Mesendoderm (in vitro differentiated cells): ENCODE measurements around the gene CMC1.

Experiments
- DNase-seq: peaks from one replicate; pipeline ENCODE4 v3.0.0; 2013
- H2AK5ac ChIP-seq: 2 replicates; pipeline ENCODE4 v1.6.1; 2013; ENCODE audit warnings: low read length, inconsistent platforms
- H2BK120ac ChIP-seq: 2 replicates; pipeline ENCODE4 v1.6.1; 2013; ENCODE audit warnings: low read depth, mild to moderate bottlenecking, low read length, moderate library complexity, mixed read lengths
- H2BK15ac ChIP-seq: replicated peaks from 2 replicates; pipeline ENCODE4 v1.6.1; 2013; ENCODE audit warnings: low read depth, mild to moderate bottlenecking, moderate library complexity
- H2BK5ac ChIP-seq: 2 replicates; pipeline ENCODE4 v1.6.1; 2013; ENCODE audit warnings: low read length, inconsistent platforms
- H3K18ac ChIP-seq: 2 replicates; pipeline ENCODE4 v1.6.1; 2013; ENCODE audit warnings: mild to moderate bottlenecking, low read length, mixed read lengths
- H3K23ac ChIP-seq: one replicate; pipeline ENCODE4 v1.6.1; 2013; ENCODE audit warnings: low read length
- H3K27ac ChIP-seq: 2 replicates; pipeline ENCODE4 v1.5.1; 2013; ENCODE audit warnings: low read depth, mild to moderate bottlenecking, inconsistent platforms, low read length, moderate library complexity
- H3K27me3 ChIP-seq: 2 replicates; pipeline ENCODE4 v1.6.1; 2013; ENCODE audit warnings: low read length, control low read depth, mild to moderate bottlenecking, inconsistent platforms; ENCODE audit not compliant: insufficient read depth, poor library complexity
- H3K36me3 ChIP-seq: 2 replicates; pipeline ENCODE4 v1.6.1; 2013; ENCODE audit warnings: low read length, inconsistent platforms; ENCODE audit not compliant: control insufficient read depth, insufficient read depth
- H3K4ac ChIP-seq: one replicate; pipeline ENCODE4 v1.6.1; 2013; ENCODE audit warnings: low read depth, mild to moderate bottlenecking, low read length, moderate library complexity
- H3K4me1 ChIP-seq: 2 replicates; pipeline ENCODE4 v1.6.1; 2013; ENCODE audit warnings: low read depth, low read length, inconsistent platforms; ENCODE audit not compliant: control insufficient read depth
- H3K4me2 ChIP-seq: 2 replicates; pipeline ENCODE4 v1.6.1; 2013; ENCODE audit warnings: low read length
- H3K4me3 ChIP-seq: 2 replicates; pipeline ENCODE4 v1.5.1; 2013; ENCODE audit warnings: mild to moderate bottlenecking, low read length
- H3K56ac ChIP-seq: one replicate; pipeline ENCODE4 v1.6.1; 2013; ENCODE audit warnings: low read length
- H3K79me1 ChIP-seq: 2 replicates; pipeline ENCODE4 v1.6.1; 2013; ENCODE audit warnings: low read length, inconsistent platforms
- H3K79me2 ChIP-seq: 2 replicates; pipeline ENCODE4 v1.6.1; 2013; ENCODE audit warnings: mild to moderate bottlenecking, low read length; ENCODE audit not compliant: control insufficient read depth, insufficient read depth
- H3K9ac ChIP-seq: 2 replicates; pipeline ENCODE4 v1.6.1; 2013; ENCODE audit warnings: low read length, inconsistent platforms
- H4K5ac ChIP-seq: one replicate; pipeline ENCODE4 v1.6.1; 2013; ENCODE audit warnings: low read length
- H4K8ac ChIP-seq: one replicate; pipeline ENCODE4 v1.6.1; 2013; ENCODE audit warnings: low read depth, mild to moderate bottlenecking, control low read depth, low read length, moderate library complexity
- WGBS: extraction: QIAGEN DNeasy Blood & Tissue Kit; methylation state at CpG from one replicate; pipeline ENCODE4 v1.1.7; 2013; ENCODE audit warnings: low lambda C conversion rate, missing lambda C conversion rate; ENCODE audit not compliant: insufficient coverage; ENCODE audit errors: extremely low coverage; 5-methylcytosine and 5-hydroxymethylcytosine counted together

The CMC1 gene

DNA sequence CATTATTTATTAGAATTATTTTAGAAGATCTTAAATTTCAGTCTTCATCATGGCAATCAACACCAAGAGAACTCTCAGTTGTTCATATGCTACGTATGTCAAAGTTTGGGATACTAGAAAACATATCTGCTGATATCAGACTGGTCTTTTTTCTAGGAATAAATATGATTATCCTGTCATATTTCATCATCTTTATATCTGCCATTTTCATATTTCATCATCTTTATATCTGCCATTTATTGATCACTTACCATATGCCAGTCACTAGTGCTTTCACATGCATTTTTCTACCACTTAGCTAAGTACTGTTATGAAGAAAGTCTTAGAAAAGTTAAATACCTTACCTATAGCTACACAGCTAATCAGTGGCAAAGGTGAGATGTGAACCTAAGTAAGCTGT is 104.3 kb downstream of the CMC1 start:
- no peak overlapping the region for H3K4me3 ChIP-seq
- H2BK120ac ChIP-seq, result no peak overlapping the region
- WGBS, result no CpG with 5 or more reads among the region's 1 CpG
- H2BK15ac ChIP-seq, result no peak overlapping the region
- H3K4me2 ChIP-seq, result no peak overlapping the region
- DNase-seq, result no peak
- no peak overlapping the region for H3K23ac ChIP-seq
- no peak overlapping the region for H4K8ac ChIP-seq
- H3K4ac ChIP-seq, result no peak overlapping the region
- H3K79me1 ChIP-seq, result peaks cover 6% of the 10 kb centered on the region
- no peak overlapping the region for H3K27ac ChIP-seq
- no peak overlapping the region for H4K5ac ChIP-seq
- H3K18ac ChIP-seq, result no peak overlapping the region
- H3K36me3 ChIP-seq, result no peaks in the 10 kb centered on the region
- no peaks in the 10 kb centered on the region for H3K27me3 ChIP-seq
- no peak overlapping the region for H3K9ac ChIP-seq
- H2AK5ac ChIP-seq, result no peak overlapping the region
- H3K4me1 ChIP-seq, result peaks cover 1% of the 10 kb centered on the region
- H2BK5ac ChIP-seq, result no peak overlapping the region
- no peak overlapping the region for H3K56ac ChIP-seq
- H3K79me2 ChIP-seq, result peaks cover 17% of the 10 kb centered on the region

DNA sequence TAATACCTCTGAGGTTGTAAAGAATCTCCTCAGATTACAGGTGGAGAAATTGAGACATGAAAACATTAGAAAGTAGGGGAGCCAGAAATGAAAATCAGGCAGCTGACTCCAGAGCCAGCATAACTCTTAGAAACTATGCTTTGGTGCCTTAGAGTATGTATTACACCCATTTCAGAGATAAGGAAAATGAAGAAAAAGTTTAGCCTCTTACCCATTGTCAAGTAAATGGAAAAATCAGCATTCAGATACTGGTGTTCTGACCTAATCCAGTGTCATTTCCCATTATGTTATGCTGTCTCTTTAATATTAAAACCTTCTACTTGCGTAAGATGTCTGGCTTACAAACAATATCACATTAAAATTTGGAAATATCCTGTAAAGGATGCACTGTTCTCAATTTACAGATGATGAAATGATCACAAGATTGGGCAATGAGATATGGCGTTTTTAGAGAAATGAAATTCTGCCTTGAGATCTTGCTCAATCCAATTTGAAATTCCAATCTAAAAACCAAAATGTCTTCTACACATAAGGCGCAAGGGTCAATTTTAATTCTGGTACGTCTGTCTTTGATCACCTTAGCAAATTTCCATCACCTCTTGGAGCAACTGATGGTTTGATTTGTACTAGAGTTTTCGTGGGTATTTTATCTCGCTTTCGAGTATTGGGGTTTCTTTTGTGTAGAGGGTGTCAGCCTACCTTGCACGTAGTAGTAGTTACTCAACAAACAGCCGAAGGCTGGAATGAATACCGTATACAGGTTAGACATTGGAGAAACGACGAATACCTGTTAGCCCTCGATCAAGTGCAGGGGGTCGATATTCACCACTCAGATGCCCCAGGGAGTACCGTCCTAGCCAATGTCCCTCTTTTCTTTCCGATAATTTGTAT is 106.2 kb downstream of the CMC1 start:
- H3K36me3 ChIP-seq, result no peaks in the 10 kb centered on the region
- peak overlapping the region; percentile 86 for H3K56ac ChIP-seq
- WGBS, result no CpG with 5 or more reads among the region's 16 CpGs
- no peak overlapping the region for H2BK15ac ChIP-seq
- peak overlapping the region; percentile 19 for H3K23ac ChIP-seq
- no peak overlapping the region for H2BK120ac ChIP-seq
- H4K5ac ChIP-seq, result no peak overlapping the region
- peak overlapping the region; percentile 85 for H3K4me3 ChIP-seq
- peaks cover 1% of the 10 kb centered on the region for H3K4me1 ChIP-seq
- no peaks in the 10 kb centered on the region for H3K27me3 ChIP-seq
- H3K27ac ChIP-seq, result peak overlapping the region; percentile 91
- H3K4ac ChIP-seq, result no peak overlapping the region
- no peak overlapping the region for H2AK5ac ChIP-seq
- peak overlapping the region; percentile 67 for H3K4me2 ChIP-seq
- peaks cover 4% of the 10 kb centered on the region for H3K79me1 ChIP-seq
- peak; percentile 18 for DNase-seq
- H2BK5ac ChIP-seq, result no peak overlapping the region
- no peak overlapping the region for H4K8ac ChIP-seq
- H3K79me2 ChIP-seq, result peaks cover 15% of the 10 kb centered on the region
- peak overlapping the region; percentile 83 for H3K9ac ChIP-seq
- H3K18ac ChIP-seq, result no peak overlapping the region

DNA sequence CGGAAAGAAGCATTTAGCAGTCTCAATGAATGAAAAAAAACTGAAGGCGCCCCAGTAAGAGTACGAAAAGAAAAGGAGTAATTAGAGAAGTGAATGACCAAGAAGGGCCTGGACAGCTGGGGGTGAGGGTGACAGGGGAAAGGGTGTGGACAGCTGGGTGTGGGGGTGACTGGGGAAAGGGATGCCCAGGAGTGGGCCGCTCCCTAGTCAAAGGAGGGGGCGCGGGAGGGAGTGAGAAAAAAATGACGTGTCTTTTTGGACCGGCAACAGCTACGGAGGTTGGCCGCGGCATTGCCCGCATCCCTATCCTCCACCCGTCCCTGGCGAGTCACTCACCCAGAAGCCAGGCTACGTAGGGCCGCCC is 106.8 kb downstream of the CMC1 start:
- peak overlapping the region; percentile 83 for H3K9ac ChIP-seq
- H3K4ac ChIP-seq, result no peak overlapping the region
- H2BK120ac ChIP-seq, result no peak overlapping the region
- no peaks in the 10 kb centered on the region for H3K36me3 ChIP-seq
- peak overlapping the region; percentile 9 for H3K18ac ChIP-seq
- H3K27ac ChIP-seq, result peak overlapping the region; percentile 91
- no peak overlapping the region for H2BK15ac ChIP-seq
- WGBS, result no CpG with 5 or more reads among the region's 16 CpGs
- H3K4me1 ChIP-seq, result peaks cover 1% of the 10 kb centered on the region
- peak overlapping the region; percentile 86 for H3K56ac ChIP-seq
- H3K4me3 ChIP-seq, result peak overlapping the region; percentile 85
- no peak overlapping the region for H2BK5ac ChIP-seq
- H3K79me2 ChIP-seq, result peaks cover 15% of the 10 kb centered on the region
- no peak overlapping the region for H4K5ac ChIP-seq
- no peak overlapping the region for H4K8ac ChIP-seq
- peaks cover 4% of the 10 kb centered on the region for H3K79me1 ChIP-seq
- H3K27me3 ChIP-seq, result no peaks in the 10 kb centered on the region
- peak overlapping the region; percentile 67 for H3K4me2 ChIP-seq
- no peak for DNase-seq
- no peak overlapping the region for H2AK5ac ChIP-seq
- peak overlapping the region; percentile 19 for H3K23ac ChIP-seq

DNA sequence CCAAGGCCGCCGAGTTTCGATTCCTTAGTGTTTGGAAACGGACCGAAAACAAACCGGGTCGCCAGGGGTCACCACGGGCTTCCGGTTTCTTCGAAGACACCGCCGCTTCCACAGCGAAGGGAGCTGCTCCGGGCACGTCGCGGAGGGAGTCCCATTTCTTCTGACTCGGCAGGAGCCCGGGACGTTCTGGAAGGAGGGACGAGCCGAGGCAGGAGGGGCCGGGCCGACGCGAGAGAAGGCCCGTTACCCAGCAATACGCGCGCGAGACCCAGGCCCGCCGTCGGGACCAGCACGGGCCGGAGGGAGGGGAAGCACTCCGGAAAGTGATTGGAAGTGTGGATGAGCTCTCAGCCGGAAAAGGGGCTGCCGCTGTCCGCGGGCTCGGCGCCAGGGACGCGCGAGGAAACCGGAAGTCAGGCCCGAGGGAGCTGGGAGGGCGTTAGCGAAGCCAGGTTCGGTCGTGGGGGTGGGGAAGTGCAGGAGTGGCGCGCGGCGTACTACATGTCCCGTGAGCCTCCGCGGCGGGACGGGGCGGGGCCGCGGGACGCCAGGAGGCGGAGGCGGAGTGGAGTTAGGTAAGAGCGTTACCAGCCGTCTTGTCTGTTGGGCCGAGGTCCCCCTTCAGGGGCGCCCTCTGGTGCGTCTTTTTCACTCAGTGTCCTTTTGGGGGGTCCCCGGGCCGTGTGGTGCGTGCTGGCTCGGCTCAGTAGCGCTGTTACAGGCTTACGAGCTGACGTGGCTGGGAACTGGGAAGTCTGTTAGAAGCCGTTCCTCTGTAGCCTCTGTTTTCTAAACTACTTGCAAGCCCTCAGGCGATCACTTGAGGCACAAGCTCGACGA is 107.4 kb downstream of the CMC1 start, which contains the start of the genes AZI2 and ZCWPW2:
Gene AZI2, minus strand, starts transcription at position 196 of the 840 bp plus-strand sequence. CDS start 8,207 bp downstream, outside the sequence.
Gene ZCWPW2, plus strand, starts transcription at position 93 of the 840 bp plus-strand sequence. CDS start 64,348 bp downstream, outside the sequence.
- Histone ChIP-seq H3K4ac (peak within 1 kb of the TSS; percentile 8), H2BK120ac (no peak within 1 kb of the TSS), H3K9ac (peak within 1 kb of the TSS; percentile 91), H3K56ac (peak within 1 kb of the TSS; percentile 94), H3K4me1 (peaks cover 1% of the 10 kb centered on the region), H2BK15ac (no peak within 1 kb of the TSS), H3K27me3 (no peaks in the 10 kb centered on the region), H3K79me1 (peaks cover 4% of the 10 kb centered on the region), H3K23ac (peak within 1 kb of the TSS; percentile 19), H4K8ac (no peak within 1 kb of the TSS), H2AK5ac (no peak within 1 kb of the TSS), H3K79me2 (peaks cover 15% of the 10 kb centered on the region), H3K4me2 (peak within 1 kb of the TSS; percentile 67), H3K27ac (peak within 1 kb of the TSS; percentile 91), H4K5ac (no peak within 1 kb of the TSS), H3K4me3 (peak within 1 kb of the TSS; percentile 85), H3K36me3 (no peaks in the 10 kb centered on the region), H2BK5ac (peak within 1 kb of the TSS; percentile 53), H3K18ac (peak within 1 kb of the TSS; percentile 9)
- WGBS, result no CpG with 5 or more reads among the region's 83 CpGs
- DNase-seq, result peak; percentile 98

GRCh38 chr3:28349469-28350000 is 108.1 kb downstream of the CMC1 start:
- H3K27ac ChIP-seq, result peak overlapping the region; percentile 91
- WGBS, result 100% methylated on average over 1 of the region's 13 CpGs
- no peaks in the 10 kb centered on the region for H3K36me3 ChIP-seq
- H2BK5ac ChIP-seq, result no peak overlapping the region
- no peak overlapping the region for H3K4ac ChIP-seq
- H3K18ac ChIP-seq, result no peak overlapping the region
- peak overlapping the region; percentile 39 for H3K4me2 ChIP-seq
- no peak overlapping the region for H2AK5ac ChIP-seq
- H3K4me3 ChIP-seq, result peak overlapping the region; percentile 76
- H3K79me2 ChIP-seq, result peaks cover 15% of the 10 kb centered on the region
- peaks cover 4% of the 10 kb centered on the region for H3K79me1 ChIP-seq
- no peaks in the 10 kb centered on the region for H3K27me3 ChIP-seq
- H3K23ac ChIP-seq, result no peak overlapping the region
- H4K5ac ChIP-seq, result no peak overlapping the region
- H3K9ac ChIP-seq, result peak overlapping the region; percentile 91
- peak overlapping the region; percentile 94 for H3K56ac ChIP-seq
- peaks cover 1% of the 10 kb centered on the region for H3K4me1 ChIP-seq
- no peak overlapping the region for H4K8ac ChIP-seq
- H2BK15ac ChIP-seq, result no peak overlapping the region
- H2BK120ac ChIP-seq, result no peak overlapping the region
- DNase-seq, result no peak
